Measurements from ENCODE around the gene ACSS1.

The ACSS1 gene

GRCh38 chr20:25051386-25052155, 6.4 kb downstream of the ACSS1 start:
- H3K27me3 ChIP-seq (replicated peaks), result no peaks in the 10 kb centered on the region
- no peak overlapping the region for H3K4me3 ChIP-seq (ENCODE audit: low read depth, low read length)
- no peaks in the 10 kb centered on the region for H3K36me3 ChIP-seq (replicated peaks)
- in situ Hi-C loops (cut with HindIII; ENCODE audit: low pct_ligation_motif_present, low sequenced_read_pairs), result no loop called here
- no peak for DNase-seq
- TF ChIP-seq, protein P1, sequence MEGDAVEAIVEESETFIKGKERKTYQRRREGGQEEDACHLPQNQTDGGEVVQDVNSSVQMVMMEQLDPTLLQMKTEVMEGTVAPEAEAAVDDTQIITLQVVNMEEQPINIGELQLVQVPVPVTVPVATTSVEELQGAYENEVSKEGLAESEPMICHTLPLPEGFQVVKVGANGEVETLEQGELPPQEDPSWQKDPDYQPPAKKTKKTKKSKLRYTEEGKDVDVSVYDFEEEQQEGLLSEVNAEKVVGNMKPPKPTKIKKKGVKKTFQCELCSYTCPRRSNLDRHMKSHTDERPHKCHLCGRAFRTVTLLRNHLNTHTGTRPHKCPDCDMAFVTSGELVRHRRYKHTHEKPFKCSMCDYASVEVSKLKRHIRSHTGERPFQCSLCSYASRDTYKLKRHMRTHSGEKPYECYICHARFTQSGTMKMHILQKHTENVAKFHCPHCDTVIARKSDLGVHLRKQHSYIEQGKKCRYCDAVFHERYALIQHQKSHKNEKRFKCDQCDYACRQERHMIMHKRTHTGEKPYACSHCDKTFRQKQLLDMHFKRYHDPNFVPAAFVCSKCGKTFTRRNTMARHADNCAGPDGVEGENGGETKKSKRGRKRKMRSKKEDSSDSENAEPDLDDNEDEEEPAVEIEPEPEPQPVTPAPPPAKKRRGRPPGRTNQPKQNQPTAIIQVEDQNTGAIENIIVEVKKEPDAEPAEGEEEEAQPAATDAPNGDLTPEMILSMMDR (IDR thresholded peaks at IDR 0.05; ENCODE audit: low read depth, low read length, missing control alignments), result no peak
- H3K27ac ChIP-seq, result no peak overlapping the region

- no peaks in the 10 kb centered on the region for H3K27me3 ChIP-seq (replicated peaks)
- H3K36me3 ChIP-seq (replicated peaks), result no peaks in the 10 kb centered on the region
- no peak overlapping the region for H3K27ac ChIP-seq
- DNase-seq, result no peak
- H3K4me3 ChIP-seq (ENCODE audit: low read depth, low read length), result no peak overlapping the region
- in situ Hi-C loops (cut with HindIII; ENCODE audit: low pct_ligation_motif_present, low sequenced_read_pairs), result no loop called here
- TF ChIP-seq, protein P1 (IDR thresholded peaks at IDR 0.05; ENCODE audit: low read depth, low read length, missing control alignments), result no peak
Measured at GRCh38 chr20:25050501-25051350, 7.2 kb downstream of the ACSS1 start.

GRCh38 chr20:25050082-25050481, 7.9 kb downstream of the ACSS1 start:
- no peak for DNase-seq
- Histone ChIP-seq H3K27me3 (replicated peaks) (no peaks in the 10 kb centered on the region), H3K36me3 (replicated peaks) (no peaks in the 10 kb centered on the region), H3K4me3 (ENCODE audit: low read depth, low read length) (no peak overlapping the region), H3K27ac (no peak overlapping the region)
- TF ChIP-seq, protein P1 (IDR thresholded peaks at IDR 0.05; ENCODE audit: low read depth, low read length, missing control alignments), result no peak
- in situ Hi-C loops (cut with HindIII; ENCODE audit: low pct_ligation_motif_present, low sequenced_read_pairs), result no loop called here

GRCh38 chr20:25049261-25050060, 8.5 kb downstream of the ACSS1 start:
- no peak for DNase-seq
- no peak overlapping the region for H3K27ac ChIP-seq
- H3K4me3 ChIP-seq (ENCODE audit: low read depth, low read length), result no peak overlapping the region
- TF ChIP-seq, protein P1 (IDR thresholded peaks at IDR 0.05; ENCODE audit: low read depth, low read length, missing control alignments), result no peak
- H3K27me3 ChIP-seq (replicated peaks), result no peaks in the 10 kb centered on the region
- in situ Hi-C loops (cut with HindIII; ENCODE audit: low pct_ligation_motif_present, low sequenced_read_pairs), result no loop called here
- no peaks in the 10 kb centered on the region for H3K36me3 ChIP-seq (replicated peaks)

- no peak for DNase-seq
- Histone ChIP-seq H3K27ac (no peak overlapping the region), H3K36me3 (replicated peaks) (no peaks in the 10 kb centered on the region), H3K27me3 (replicated peaks) (no peaks in the 10 kb centered on the region), H3K4me3 (ENCODE audit: low read depth, low read length) (no peak overlapping the region)
- in situ Hi-C loops (cut with HindIII; ENCODE audit: low pct_ligation_motif_present, low sequenced_read_pairs), result no loop called here
- TF ChIP-seq, protein P1 (IDR thresholded peaks at IDR 0.05; ENCODE audit: low read depth, low read length, missing control alignments), result no peak
Measured at GRCh38 chr20:25048519-25048952, 9.4 kb downstream of the ACSS1 start.
